ENCODE measurements around the gene LGI1.
"Not testable (repeated sequence)": the region's sequence is repeated elsewhere in the genome, so short reads cannot be mapped to it uniquely, and the experiment has no call there.

Gene LGI1

DNA sequence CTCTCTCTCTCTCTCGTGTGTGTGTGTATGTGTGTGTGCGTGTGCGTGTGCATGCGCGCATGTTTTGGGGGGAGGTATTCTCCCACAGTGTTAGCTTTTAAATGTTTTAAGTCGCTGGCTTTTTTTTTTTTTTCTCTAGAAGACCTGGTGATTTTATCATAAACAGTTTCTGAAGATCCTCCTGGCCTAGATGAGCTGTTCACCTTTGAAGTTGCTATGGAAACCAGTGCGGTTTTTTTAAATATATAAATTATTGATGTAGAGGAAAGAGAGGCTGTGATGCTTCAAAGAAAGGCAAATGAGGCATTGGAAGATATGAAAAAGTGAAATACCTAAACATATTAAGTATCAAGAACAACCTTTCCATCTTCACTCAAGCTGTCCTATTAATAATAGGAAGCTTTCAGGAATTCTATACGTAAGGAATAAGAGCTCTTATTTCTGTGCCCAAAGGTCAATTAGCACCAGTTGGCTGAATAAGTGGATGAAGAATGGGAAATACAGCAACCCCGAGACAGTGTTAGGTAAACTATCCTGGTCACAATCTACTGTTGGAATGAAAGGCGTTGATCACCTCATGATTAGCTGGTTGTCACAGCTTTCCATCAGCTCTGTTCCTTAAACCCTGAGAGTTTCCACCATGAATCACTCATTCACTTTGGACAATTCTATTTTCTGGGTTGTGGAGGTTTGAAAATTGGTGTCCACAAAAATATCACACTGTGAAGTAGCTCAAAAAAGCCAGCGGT is 69.5 kb downstream of the LGI1 start:
- no peak for ATAC-seq (ENCODE audit: low read depth)
- H3K36me3 Mint-ChIP-seq, result no peaks in the 10 kb centered on the region
- DNase-seq (ENCODE audit: low spot score in 2 of 2), result no peak
- peaks cover 3% of the 10 kb centered on the region for H3K4me1 Mint-ChIP-seq
- H3K9me3 Mint-ChIP-seq, result no peaks in the 10 kb centered on the region
- no peak overlapping the region for H3K4me3 Mint-ChIP-seq
- no peak overlapping the region for H3K27ac Mint-ChIP-seq
- H3K27me3 Mint-ChIP-seq, result peaks cover 1% of the 10 kb centered on the region

DNA sequence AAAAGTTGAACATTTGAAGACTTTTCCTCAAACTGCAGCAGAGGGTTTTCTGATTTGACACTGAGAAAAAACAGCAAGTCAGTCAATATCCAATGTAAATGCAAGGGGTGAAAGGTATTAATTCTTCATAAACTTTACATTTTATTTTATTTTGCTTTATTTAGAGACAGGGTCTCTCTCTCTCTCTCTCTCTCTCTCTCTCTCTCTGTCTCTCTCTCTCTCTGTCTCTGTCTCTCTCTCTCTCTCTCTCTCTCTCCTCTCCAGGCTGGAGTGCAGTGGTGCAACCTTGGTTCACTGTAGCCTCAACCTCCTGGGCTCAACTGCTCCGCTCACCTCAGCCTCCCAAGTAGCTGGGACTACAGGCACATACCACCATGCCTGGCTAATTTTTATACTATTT is 73.3 kb downstream of the LGI1 start:
- not testable (repeated sequence) for H3K27ac Mint-ChIP-seq; DNase-seq (ENCODE audit: low spot score in 2 of 2); H3K9me3 Mint-ChIP-seq; ATAC-seq (ENCODE audit: low read depth); H3K27me3 Mint-ChIP-seq; H3K4me1 Mint-ChIP-seq; H3K36me3 Mint-ChIP-seq; H3K4me3 Mint-ChIP-seq

DNA sequence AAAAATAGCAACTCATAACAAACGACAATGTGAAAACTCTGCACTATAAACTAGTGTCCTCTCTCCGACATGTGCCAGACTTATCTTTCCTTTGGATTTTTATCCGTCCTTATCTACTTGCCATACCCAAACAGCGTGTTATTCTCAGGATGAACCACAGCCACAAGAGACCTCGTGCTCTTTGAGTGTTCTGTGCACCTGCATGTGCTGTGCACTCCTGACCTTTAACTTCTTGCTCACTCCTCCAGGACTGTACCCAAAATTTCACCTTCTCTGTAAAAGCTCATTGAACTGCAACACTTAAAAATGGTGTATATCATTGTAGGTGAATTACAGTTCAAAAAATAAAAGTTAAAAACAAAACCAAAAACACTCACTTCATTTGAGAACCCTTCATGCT is 78.0 kb downstream of the LGI1 start:
- peaks cover 7% of the 10 kb centered on the region for H3K27me3 Mint-ChIP-seq
- no peak overlapping the region for H3K4me3 Mint-ChIP-seq
- H3K9me3 Mint-ChIP-seq, result peaks cover 3% of the 10 kb centered on the region
- no peaks in the 10 kb centered on the region for H3K36me3 Mint-ChIP-seq
- no peak overlapping the region for H3K27ac Mint-ChIP-seq
- ATAC-seq (ENCODE audit: low read depth) (no peak), DNase-seq (ENCODE audit: low spot score in 2 of 2) (no peak)
- no peaks in the 10 kb centered on the region for H3K4me1 Mint-ChIP-seq

- DNase-seq (ENCODE audit: low spot score in 2 of 2) (no peak), ATAC-seq (ENCODE audit: low read depth) (no peak)
- Mint-ChIP-seq H3K27me3 (peaks cover 7% of the 10 kb centered on the region), H3K36me3 (no peaks in the 10 kb centered on the region), H3K4me1 (no peaks in the 10 kb centered on the region), H3K4me3 (no peak overlapping the region), H3K9me3 (peaks cover 3% of the 10 kb centered on the region), H3K27ac (no peak overlapping the region)
Measured at GRCh38 chr10:93837822-93838221, 80.1 kb downstream of the LGI1 start.

GRCh38 chr10:93838278-93838677 is 80.5 kb downstream of the LGI1 start:
- H3K4me1 Mint-ChIP-seq, result no peaks in the 10 kb centered on the region
- H3K27ac Mint-ChIP-seq, result no peak overlapping the region
- no peak overlapping the region for H3K4me3 Mint-ChIP-seq
- no peak for DNase-seq (ENCODE audit: low spot score in 2 of 2)
- ATAC-seq (ENCODE audit: low read depth), result no peak
- H3K9me3 Mint-ChIP-seq, result peaks cover 3% of the 10 kb centered on the region
- no peaks in the 10 kb centered on the region for H3K36me3 Mint-ChIP-seq
- H3K27me3 Mint-ChIP-seq, result peaks cover 7% of the 10 kb centered on the region

DNA sequence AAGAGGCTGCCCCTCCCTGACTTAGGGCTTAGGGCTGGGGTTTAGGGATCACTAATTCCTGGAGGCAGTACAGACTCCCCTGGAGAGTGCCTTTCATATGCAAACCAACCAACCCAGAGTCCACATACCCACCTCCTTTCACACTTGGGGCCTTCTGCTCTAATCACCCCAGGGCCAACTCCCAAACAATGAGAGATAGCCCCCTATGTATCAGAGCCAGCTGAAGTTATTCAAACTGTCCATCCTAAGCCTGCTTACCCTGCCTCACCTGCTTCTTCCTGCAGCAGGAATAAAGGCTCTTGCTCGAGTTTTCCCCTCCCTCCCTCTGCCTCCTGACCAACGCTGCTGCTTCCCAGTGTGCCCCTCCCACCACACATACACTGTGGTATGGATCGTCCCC is 84.2 kb downstream of the LGI1 start:
- Mint-ChIP-seq H3K27me3 (peaks cover 8% of the 10 kb centered on the region), H3K4me1 (no peaks in the 10 kb centered on the region), H3K9me3 (no peaks in the 10 kb centered on the region), H3K27ac (no peak overlapping the region), H3K36me3 (no peaks in the 10 kb centered on the region), H3K4me3 (no peak overlapping the region)
- ATAC-seq (ENCODE audit: low read depth) (no peak), DNase-seq (ENCODE audit: low spot score in 2 of 2) (no peak)

GRCh38 chr10:93844979-93845626 is 87.4 kb downstream of the LGI1 start:
- no peak for ATAC-seq (ENCODE audit: low read depth)
- Mint-ChIP-seq H3K9me3 (no peaks in the 10 kb centered on the region), H3K27ac (no peak overlapping the region), H3K27me3 (peaks cover 5% of the 10 kb centered on the region), H3K4me3 (no peak overlapping the region), H3K36me3 (no peaks in the 10 kb centered on the region), H3K4me1 (no peaks in the 10 kb centered on the region)
- no peak for DNase-seq (ENCODE audit: low spot score in 2 of 2)
